TTC549 (cell line): ENCODE results near the gene RIC1.
"Not testable (repeated sequence)": the region's sequence is repeated elsewhere in the genome, so short reads cannot be mapped to it uniquely, and the experiment has no call there.

Experiments
- FAIRE-seq: peaks from 2 replicates; lab custom pipeline; 2012; peaks lifted over from hg19 to GRCh38; lab: Jason Lieb, UNC

Gene RIC1

DNA sequence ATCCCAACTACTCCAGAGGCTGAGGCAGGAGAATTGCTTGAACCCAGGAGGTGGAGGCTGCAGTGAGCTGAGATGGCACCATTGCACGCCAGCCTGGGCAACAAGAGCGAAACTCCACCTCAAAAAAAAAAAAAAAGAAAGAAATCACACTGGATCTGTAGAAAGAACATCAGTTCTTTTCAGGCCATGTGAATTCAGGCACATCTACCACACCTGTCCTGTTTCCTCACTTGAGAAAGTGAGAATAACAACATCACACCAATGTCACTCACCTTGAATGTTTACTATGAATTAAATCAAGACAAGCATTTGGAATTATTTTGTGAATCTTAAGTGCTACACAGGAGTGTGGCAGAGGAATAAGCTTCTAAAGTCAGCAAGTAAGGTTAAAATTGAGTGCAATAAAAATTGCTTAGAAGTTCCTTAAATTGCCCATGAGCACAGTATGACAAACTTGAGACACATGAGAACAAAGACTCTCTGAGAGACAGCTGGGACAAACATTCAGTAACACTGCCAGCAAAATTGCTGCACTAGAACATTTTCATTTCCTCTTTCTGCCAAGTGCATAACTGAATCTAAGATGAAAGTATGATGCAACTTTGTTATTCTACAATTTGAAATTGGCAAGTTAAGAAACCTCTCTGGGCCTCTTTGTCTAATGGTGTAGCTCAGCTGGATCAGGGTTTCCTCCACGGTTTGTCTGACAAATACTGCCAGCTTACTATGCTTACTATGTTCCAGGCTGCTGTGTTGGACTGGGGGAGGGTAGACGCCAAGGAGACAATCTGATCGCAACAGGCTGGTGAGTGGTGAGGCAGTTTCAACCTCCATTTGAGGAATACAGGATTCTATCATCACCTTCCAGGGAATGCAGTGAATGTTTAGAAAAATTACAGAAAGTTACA, 1.9 kb upstream of the RIC1 start:
- FAIRE-seq, result no peak

DNA sequence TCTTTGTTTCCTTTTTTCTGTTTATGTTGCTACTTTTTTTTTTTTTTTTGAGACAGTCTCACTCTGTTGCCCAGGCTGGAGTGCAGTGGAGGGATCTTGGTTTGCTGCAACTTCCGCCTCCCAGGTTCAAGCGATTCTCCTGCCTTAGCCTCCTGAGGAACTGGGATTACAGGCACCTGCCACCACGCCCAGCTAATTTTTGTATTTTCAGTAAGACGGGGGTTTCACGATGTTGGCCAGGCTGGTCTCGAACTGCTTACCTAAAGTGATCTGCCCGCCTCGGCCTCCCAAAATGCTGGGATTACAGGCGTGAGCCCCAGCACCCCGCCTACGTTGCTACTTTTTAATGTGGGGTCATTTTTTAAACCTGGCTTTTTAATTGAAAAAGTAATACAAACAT, 1.2 kb upstream of the RIC1 start:
- FAIRE-seq, result not testable (repeated sequence)

DNA sequence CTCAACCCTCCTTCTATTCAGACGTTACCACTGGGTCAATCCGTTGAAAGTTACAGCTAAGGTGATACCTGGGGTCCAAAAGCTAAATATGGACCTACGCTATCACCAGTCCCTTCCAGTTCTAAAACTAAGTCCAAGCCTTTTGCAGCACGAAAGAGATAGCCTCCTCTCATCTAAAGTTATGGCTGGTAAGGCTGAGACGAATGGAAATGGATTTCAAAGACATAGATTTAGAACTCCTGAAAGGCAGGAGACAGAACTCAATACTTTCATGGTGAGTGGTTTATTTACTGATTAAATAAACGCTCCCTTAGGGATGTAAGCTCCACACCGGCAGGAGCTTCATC, 751 bp upstream of the RIC1 start:
- FAIRE-seq, result no peak

DNA sequence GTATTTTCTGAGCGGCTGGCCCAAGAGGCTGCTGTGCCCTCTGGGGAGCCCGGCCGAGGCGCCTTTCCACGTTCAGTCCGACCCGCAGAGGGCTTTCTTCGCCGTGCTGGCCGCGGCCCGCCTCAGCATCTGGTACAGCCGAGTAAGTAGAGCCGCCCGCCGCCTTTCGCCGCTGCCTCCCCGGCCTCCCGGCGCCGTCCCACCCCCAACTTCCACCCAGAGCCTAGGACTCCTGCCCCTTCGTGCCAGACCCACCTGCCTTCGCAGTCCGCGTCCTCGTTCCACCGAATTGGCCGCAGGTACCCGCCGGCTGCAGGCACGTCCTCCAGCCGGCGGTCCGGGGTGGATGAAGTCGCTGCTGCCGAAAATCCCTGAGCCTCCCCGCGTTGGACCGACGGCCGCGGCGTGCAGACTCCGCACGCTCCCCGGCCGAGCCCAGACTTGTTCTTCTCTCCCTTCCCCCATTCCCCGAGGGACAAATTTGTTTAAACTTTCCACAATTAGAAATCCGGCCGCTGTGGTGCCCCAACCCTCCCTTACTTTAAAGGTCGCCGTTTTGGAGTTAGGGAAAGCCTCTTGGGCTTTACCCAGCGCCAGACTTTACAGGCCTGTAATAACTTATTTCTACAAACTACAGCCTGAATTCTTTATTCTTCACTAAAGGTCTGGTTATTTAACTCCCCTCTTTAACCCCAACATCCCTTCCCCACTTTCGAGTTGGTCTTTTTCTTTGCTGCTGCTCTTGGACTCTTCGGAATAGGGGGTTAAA, 589 bp downstream of the RIC1 start:
- no peak for FAIRE-seq

DNA sequence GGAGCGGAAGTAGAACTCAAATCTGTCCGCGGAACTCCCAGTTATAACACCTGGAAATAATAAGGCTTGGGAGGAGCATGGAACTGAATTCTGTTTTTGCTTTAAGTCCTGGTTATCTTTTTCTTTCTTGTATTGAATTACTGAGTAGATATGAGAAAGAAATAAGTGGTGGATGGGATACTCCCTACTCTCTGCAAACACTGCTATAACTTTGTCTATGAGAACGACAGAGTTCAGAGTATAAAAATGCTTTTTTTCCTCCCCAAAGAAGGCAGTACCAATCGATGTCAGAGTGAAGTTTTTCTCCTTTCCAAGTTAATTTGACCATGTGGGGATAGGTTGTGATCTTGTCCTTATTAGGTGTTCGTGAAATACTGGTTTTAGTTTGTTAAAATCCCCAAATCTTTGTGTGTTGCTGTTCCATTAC, 1.2 kb downstream of the RIC1 start:
- FAIRE-seq, result no peak

DNA sequence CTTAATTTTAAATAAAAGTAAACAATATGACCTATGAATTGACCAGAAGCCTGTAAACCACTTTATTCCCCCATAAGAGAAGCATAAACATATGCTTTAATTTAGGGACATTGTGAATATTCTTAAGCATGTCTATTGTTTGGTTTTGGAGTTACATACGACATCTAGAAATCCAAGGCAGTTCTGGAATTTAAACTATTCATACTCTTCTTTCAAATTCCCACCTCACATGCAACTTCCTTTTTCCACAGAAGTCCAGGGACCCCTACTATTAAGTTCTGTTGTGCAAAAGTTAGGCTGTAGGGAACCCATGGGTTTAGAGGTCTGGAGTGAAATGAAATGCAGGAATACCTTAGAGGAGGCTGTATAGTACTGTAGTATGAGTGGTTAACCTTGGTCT, 2.1 kb downstream of the RIC1 start:
- FAIRE-seq, result no peak

DNA sequence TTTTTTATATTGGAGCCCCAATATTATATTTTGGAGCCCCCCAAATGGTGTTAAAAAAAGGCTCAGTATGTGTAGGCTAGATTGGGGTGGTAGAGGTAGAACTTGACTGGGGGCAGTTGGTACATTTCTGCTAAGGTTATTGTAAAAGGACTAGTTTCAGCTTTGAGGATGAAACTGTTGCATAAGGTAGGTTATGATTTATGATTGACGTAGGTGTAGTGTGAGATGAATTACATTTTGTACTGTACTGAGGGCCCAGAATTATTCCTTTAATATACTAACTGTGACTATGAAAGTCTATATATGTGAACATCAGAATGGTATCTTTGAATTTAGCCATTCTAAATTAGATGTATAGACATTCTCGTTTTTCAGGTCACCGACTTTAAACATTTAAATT, 3.6 kb downstream of the RIC1 start:
- FAIRE-seq, result no peak

DNA sequence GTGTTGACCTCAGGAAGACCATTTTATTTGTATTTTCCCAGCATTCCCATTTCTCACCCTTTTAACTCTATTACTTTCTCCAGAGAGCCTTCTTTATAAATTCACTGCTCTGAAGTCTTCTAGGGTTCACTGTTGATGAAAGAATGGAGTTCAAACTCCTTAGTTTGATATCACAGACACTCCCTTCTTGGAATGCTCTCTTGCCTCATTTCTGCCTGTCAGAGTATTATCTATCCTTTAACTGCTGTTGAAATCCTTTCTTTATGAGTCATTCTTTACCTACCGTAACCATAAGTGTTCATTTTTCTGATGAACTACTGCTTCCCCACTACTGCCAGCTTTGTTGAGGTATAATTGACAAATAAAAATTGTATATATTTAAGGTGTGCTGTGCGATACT, 4.3 kb downstream of the RIC1 start:
- FAIRE-seq, result no peak

DNA sequence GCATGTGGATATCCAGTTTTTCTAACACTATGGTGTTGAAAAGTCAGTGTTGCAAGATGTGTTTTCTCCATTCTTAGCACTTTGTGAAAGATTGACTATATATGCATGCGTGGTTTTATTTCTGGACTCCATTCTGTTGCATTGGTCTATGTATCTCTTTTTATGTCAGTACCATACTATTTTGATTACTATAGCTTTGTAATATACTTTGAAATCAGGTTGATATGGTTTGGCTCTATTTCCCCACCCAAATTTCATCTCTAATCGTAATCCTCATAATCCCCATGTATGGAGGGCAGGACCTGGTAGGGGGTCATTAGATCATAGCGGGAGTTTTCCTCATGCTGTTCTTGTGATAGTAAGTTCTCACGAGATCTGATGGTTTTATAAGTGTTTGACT, 6.5 kb downstream of the RIC1 start:
- FAIRE-seq, result no peak

DNA sequence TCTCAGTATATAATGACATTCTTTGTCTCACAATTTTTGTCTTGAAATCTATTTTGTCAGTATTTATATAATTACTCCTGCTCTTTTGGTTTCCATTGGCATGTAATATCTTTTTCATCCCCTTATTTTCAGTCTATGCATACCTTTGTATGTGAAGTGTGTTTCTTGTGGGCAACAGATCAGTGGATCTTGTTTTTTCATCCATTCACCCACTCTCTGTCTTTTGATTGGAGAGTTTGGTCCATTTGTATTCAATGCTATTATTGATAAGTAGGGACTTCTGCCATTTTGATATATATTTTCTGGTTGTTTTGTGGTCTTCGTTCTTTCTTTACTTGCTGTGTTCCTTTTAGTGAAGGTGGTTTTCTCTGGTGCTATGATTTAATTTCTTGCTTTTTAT, 10.9 kb downstream of the RIC1 start:
- FAIRE-seq, result no peak

DNA sequence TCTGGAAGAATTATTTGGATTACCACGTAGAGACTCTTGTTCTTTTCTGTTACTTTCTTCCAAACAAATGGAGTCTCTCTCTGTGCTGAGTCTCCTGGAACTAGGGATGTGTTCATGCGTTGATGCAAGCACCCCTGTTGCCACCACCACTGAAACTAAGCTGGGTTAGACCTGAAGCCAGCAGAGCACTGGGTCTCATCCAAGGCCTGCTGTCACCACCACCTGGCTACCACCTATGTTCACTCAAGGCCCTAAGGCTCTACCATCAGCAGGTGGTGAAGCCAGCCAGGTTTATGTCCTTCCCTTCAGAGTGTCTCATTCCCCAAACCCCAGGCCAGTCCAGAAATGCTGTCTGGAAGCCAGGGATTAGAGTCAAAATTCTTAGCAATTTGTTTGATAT, 13.3 kb downstream of the RIC1 start:
- FAIRE-seq, result no peak

DNA sequence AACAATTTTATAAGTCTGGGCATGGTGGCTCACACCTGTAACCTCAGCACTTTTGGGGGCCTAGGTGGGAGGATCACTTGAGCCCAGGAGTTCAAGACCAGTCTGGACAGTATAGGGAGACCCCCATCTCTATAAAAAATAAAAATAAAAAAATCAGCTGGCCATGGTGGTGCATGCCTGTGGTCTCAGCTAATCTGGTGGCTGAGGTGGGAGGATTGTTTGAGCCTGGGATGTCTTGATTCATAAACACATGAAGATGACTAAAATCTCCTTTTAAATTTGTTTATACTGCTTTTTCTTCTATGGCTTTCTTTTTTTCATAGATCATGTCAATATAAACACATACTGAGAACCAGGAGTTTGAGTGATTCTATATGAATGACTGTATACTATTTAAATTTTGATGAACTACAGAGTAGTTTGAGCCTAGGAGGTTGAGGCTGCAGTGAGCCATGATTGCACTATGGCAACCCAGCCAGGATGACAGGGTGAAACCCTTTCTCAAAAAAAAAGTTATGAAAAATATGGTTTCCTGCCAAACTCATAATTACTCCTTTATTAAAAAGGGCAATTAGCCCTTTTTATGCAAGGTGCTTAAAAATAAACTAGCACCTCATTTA, 14.2 kb downstream of the RIC1 start:
- no peak for FAIRE-seq

DNA sequence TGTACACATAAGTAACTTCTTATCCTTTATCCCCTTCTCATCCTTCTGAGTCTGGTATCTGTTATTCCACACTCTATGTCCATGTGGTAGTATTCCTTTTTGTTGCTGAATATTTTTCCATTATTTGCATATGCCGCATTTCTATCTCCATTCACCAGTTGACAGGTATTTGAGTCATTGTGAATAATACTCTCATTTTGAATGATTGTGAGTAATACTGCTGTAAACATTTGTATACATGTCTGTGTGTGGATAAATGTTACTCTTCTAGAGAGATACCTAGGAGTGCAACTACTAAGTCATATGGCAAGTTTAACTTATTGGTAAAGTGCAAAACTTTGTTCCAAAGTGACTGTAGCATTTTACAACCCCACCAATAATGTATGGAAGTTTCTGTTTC, 15.6 kb downstream of the RIC1 start:
- no peak for FAIRE-seq

DNA sequence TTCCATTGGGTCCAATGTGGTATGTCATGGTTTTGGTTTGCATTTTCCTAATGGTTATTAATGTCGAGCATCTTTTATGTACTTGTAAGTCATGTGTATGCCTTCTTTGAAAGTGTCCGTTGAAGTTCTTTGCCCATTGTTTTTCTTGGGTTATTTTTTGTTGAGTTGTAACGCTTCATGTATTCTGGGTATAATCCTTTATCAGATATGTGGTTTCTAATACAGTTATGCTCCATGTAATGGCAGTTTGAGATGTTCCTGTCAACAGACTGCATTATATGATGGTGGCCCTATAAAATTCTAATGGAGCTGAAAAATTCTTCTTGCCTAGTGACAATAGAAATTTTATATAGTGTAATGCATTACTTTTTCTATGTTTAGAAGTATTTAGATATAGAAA, 17.2 kb downstream of the RIC1 start:
- FAIRE-seq, result no peak

DNA sequence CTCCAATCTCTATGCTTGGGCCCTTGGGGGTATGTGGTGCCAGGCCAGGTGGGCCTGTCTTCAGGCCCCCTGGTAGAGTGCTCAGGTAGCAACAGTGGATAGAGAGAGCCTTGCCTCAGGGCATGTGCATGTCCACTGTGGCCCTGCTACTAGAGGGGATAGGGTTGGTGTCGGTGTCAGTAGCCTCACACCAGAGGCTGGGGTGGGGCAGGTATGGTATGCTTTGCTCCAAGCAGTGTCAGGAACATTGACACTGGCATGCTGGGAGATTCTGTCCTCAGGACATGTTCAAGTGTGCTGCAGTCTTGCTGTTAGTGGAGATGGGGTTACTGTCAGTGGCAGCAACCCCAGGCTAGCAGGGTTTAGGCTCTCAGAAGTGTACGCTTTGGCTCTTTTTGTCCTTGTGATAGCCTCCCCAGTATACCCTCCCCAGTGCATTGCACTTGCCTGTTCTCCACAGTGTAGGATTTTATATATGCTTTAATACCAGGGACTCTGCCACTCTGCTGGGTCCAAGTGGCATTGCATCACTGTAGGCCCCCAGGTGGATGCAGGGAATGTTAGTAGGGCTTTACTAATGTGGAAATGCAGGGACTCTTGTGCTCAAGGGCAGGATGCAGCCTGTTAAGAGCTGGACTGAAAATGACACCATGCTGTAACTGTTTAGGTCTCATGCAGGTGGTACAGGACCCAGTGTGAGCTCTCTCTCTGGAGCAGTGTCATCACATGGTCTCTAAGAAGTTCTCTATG, 21.6 kb downstream of the RIC1 start:
- FAIRE-seq, result no peak

DNA sequence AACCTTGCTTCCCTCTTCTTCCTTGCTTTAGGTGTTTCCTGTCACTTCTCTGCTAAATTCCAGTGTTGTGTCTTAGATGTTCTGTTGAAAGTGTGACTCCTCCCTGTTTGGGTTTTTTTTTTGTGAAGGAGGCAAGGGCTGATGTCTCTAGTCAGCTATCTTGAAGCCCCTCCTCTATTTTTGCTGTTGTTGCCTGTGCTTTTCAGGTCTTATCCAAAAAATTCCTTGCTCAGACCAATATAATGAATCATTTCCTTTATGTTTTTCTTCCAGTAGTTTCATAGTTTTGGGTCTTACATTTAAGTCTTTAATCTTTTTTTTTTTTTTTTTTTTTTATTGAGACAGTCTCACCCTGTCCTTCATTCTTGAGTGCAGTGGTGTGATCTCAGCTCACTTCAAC, 22.3 kb downstream of the RIC1 start:
- FAIRE-seq, result no peak

DNA sequence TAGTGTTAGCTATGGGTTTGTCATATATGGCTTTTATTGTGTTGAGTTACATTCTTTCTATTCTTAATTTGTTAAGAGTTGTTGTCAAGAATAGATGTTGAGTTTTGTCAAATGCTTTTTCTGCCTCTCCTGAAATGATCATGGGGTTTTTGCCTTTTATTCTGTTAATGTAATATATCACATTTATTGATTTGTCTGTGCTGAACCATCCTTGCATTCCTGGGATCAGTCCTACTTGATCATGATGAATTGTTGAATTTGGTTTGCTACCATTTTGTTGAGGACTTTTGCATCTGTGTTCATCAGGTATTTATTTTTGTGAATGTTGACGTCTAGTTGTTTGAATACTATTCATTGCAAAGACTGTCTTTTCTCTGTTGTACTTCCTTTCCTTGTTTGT, 23.9 kb downstream of the RIC1 start:
- FAIRE-seq, result no peak

DNA sequence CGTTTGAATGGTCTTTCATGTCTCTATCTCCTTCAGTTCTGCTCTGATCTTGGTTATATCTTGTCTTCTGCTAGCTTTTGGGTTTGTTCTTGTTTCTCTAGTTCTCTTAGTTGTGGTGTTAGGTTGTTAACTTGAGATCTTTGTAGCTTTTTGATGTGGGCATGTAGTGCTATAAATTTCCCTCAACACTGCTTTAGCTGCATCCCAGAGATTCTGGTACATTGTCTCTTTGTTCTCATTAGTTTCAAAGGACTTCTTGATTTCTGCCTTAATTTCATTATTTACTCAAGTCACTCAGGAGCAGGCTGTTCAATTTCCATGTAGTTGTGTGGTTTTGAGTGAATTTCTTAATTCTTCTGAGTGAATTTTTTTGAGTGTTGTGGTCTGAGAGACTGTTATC, 33.9 kb downstream of the RIC1 start:
- FAIRE-seq, result not testable (repeated sequence)

DNA sequence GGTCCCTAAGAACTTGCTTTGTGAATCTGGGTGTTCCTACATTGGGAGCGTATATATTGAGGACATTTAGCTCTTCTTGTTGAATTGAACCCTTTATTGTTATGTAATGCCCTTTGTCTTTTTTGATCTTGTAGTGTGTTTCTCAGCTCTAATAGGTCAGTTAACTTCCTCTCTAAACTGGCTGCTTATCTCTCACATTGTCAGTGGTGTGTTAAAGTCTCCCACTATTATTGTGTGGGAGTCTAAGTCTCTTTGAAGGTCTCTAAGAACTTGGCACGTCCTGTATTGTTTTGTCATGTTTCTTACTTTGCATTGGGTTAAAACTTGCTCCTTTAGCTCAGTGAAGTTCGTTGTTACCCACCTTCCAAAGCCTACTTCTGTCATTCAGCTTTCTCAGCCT, 36.2 kb downstream of the RIC1 start:
- no peak for FAIRE-seq

DNA sequence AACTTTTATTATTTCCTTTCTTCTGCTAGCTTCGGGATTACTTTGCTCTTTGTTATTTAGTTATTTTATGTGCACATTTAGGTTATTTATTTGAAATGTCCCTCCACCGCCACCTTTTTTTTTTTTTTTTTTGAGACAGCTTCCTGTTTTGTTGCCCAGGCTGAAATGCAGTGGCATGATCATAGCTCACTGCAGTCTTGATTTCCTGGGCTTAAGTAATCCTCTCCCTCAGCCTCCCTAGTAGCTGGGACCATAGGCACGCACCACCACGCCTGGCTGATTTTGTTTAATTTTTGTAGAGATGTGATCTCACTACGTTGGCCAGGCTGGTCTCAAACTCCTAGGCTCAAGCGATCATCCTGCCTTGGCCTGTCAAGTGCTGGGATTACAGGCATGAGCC, 38.5 kb downstream of the RIC1 start:
- FAIRE-seq, result no peak

DNA sequence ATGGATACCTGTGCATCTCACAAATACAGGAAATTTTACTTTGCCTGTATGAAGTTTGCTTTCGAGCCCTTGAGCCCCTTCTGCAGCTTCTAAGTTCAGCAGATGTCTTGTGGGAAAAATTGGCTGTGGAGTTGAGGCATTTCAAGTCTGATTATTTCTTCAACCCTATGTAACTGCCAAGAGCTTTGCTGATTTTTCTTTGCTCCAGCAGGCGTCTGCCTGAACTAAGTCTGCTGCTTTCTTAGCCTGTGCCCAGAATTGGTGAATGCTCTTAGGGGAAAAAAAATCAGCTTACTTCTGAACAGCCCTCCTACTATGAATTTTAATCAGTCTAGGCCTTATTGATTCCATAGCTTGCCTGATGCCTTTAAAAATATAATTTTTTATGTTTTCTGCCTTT, 41.2 kb downstream of the RIC1 start:
- FAIRE-seq, result no peak

DNA sequence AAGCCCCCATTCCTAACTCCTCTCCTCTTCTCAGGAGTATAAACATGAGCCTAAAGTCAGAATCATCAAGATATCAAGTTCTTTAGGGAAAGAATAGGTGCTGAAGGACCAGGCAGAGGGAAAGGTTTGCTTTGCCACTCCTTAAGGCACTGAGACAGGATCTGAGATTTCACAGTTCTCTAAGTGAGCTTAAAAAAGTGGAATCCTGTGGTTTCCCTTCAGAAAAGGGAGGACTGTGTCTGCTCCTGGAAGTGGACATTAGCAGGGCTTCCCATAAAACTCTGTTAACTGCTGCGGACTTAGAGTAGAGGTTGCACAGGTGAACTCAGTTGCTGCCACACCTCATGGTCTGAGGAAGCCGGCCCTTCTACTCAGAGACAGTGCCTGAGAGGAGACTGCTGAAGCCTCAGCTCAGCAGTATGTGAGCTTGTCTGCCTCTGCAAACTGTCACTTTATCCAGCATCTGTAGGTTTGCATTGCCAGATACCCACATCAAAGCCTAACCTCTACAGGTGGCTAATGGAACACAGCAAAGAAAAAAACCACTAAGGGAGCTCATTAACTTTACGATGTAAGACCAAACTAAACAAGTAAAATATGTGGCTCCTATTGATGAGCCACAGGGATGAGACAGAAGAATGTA, 42.9 kb downstream of the RIC1 start:
- FAIRE-seq, result no peak
